ENCODE results near the gene CECR2. TPM values are rescaled to one million over a fixed set of nuclear protein-coding genes. Genes with fewer than 3 reads are reported as not detected.

The CECR2 gene
- total and polyA plus RNA-seq, 7 donors: 1.7 to 24.1 (median 19.6) TPM

GRCh38 chr22:17436382-17436980 is 67.2 kb downstream of the CECR2 start:
- Histone ChIP-seq H3K27ac (peak overlapping the region; percentile 82), H3K4me1 (peaks cover 87% of the 10 kb centered on the region), H3K27me3 (ENCODE audit: insufficient read depth in 3 of 3, low read length in 2 of 3) (no peaks in the 10 kb centered on the region), H3K9me3 (no peaks in the 10 kb centered on the region), H3K36me3 (ENCODE audit: insufficient read depth in 1 of 2, low read depth in 1 of 2) (no peaks in the 10 kb centered on the region), H3K4me3 (peak overlapping the region; percentile 39)
- intact Hi-C loops (cut with DNase I): loop anchor here (2.0 to 10.0 kb wide), 3 partner anchors 41 to 172 kb away; no protein-coding TSS in a partner anchor
- ATAC-seq (peak; percentile 53 to 80 (median 64)), DNase-seq (no peak)
- TF ChIP-seq, protein P1, sequence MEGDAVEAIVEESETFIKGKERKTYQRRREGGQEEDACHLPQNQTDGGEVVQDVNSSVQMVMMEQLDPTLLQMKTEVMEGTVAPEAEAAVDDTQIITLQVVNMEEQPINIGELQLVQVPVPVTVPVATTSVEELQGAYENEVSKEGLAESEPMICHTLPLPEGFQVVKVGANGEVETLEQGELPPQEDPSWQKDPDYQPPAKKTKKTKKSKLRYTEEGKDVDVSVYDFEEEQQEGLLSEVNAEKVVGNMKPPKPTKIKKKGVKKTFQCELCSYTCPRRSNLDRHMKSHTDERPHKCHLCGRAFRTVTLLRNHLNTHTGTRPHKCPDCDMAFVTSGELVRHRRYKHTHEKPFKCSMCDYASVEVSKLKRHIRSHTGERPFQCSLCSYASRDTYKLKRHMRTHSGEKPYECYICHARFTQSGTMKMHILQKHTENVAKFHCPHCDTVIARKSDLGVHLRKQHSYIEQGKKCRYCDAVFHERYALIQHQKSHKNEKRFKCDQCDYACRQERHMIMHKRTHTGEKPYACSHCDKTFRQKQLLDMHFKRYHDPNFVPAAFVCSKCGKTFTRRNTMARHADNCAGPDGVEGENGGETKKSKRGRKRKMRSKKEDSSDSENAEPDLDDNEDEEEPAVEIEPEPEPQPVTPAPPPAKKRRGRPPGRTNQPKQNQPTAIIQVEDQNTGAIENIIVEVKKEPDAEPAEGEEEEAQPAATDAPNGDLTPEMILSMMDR (IDR thresholded peaks at IDR 0.05): no peak
- 6 to 15% (median 7%) methylated on average over 5 of the region's 5 CpGs for WGBS, 3 donors

- H3K36me3 ChIP-seq (ENCODE audit: insufficient read depth in 1 of 2, low read depth in 1 of 2): no peaks in the 10 kb centered on the region
- peak overlapping the region; percentile 82 for H3K27ac ChIP-seq
- intact Hi-C loops (cut with DNase I): loop anchor here (2.0 to 10.0 kb wide), 3 partner anchors 40 to 172 kb away; no protein-coding TSS in a partner anchor
- peak overlapping the region; percentile 39 for H3K4me3 ChIP-seq
- no peaks in the 10 kb centered on the region for H3K9me3 ChIP-seq
- H3K27me3 ChIP-seq (ENCODE audit: insufficient read depth in 3 of 3, low read length in 2 of 3): no peaks in the 10 kb centered on the region
- TF ChIP-seq, protein P1 (IDR thresholded peaks at IDR 0.05): no peak
- 11 to 12% (median 12%) methylated on average over 8 of the region's 8 CpGs for WGBS, 3 donors
- DNase-seq: no peak
- peaks cover 87% of the 10 kb centered on the region for H3K4me1 ChIP-seq
- ATAC-seq: peak; percentile 21 to 31 (median 27)
Measured at GRCh38 chr22:17436981-17437412, 67.7 kb downstream of the CECR2 start.

DNA sequence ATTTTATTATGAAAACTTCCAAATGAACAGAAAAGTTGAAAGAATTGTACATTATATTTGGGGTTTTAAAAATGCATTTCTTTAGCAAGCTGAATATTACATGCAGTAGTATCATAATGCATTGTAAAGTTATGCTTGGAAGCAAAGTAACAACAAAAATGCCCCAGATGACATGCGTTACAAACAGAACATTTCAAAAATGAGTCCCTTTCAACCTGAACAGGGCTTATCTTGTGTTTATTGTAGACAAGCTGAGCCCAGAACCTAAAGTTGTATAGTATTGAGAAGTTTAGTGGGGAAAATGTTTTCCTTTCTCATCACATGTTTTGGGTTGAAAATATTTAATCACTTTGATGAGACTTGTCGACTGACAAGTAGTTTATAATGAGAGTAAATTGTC is 68.8 kb downstream of the CECR2 start:
- intact Hi-C loops (cut with DNase I): loop anchor here (5.0 to 10.0 kb wide), 2 partner anchors 39 to 173 kb away; no protein-coding TSS in a partner anchor
- H3K36me3 ChIP-seq (ENCODE audit: insufficient read depth in 1 of 2, low read depth in 1 of 2): no peaks in the 10 kb centered on the region
- no peak overlapping the region for H3K4me3 ChIP-seq
- peak overlapping the region; percentile 82 for H3K27ac ChIP-seq
- ATAC-seq (no peak), DNase-seq (no peak)
- no peaks in the 10 kb centered on the region for H3K27me3 ChIP-seq (ENCODE audit: insufficient read depth in 3 of 3, low read length in 2 of 3)
- TF ChIP-seq, protein P1 (IDR thresholded peaks at IDR 0.05): no peak
- no peaks in the 10 kb centered on the region for H3K9me3 ChIP-seq
- WGBS, 3 donors: 67 to 89% (median 69%) methylated on average over 2 of the region's 2 CpGs
- peaks cover 78% of the 10 kb centered on the region for H3K4me1 ChIP-seq

GRCh38 chr22:17441326-17441725 is 72.1 kb downstream of the CECR2 start:
- Histone ChIP-seq H3K27ac (peak overlapping the region; percentile 86), H3K9me3 (no peaks in the 10 kb centered on the region), H3K4me3 (no peak overlapping the region), H3K36me3 (ENCODE audit: insufficient read depth in 1 of 2, low read depth in 1 of 2) (no peaks in the 10 kb centered on the region), H3K27me3 (ENCODE audit: insufficient read depth in 3 of 3, low read length in 2 of 3) (no peaks in the 10 kb centered on the region), H3K4me1 (peaks cover 53% of the 10 kb centered on the region)
- ATAC-seq (no peak), DNase-seq (no peak)
- TF ChIP-seq, protein P1 (IDR thresholded peaks at IDR 0.05): no peak
- WGBS, 3 donors: 76 to 92% (median 81%) methylated on average over 5 of the region's 5 CpGs
- intact Hi-C loops (cut with DNase I): loop anchor here in 1 of 2 donors (5.0 kb wide), 2 partner anchors 36 to 69 kb away; no protein-coding TSS in a partner anchor
